DND-41 (cell line): ENCODE data around the gene NDUFS5.

Source experiments
- ATAC-seq: fragments of 200-7000 bp; cut with Tn5 transposase; 3 replicates; pipeline ENCODE4 v1.9.1; 2021; ENCODE audit warnings: low read depth; ENCODE audit not compliant: insufficient read depth
- DNase-seq: peaks from one replicate; pipeline ENCODE4 v3.0.0-alpha.2; 2020
- H2AFZ ChIP-seq: 2 replicates; pipeline ENCODE4 v1.6.0; 2012; ENCODE audit warnings: low read depth, low read length
- H3K27ac ChIP-seq: 2 replicates; pipeline ENCODE4 v1.5.1; 2012; ENCODE audit warnings: low read length, inconsistent platforms
- H3K27me3 ChIP-seq: fragments of 200-600 bp; sonication (generic); 2 replicates; pipeline ENCODE4 v1.6.0; 2012; ENCODE audit warnings: low read length, mild to moderate bottlenecking, inconsistent platforms; ENCODE audit not compliant: insufficient read depth, poor library complexity
- H3K36me3 ChIP-seq: 2 replicates; pipeline ENCODE4 v1.5.1; 2012; ENCODE audit warnings: low read length, inconsistent platforms; ENCODE audit not compliant: insufficient read depth
- H3K4me1 ChIP-seq: 2 replicates; pipeline ENCODE4 v1.5.1; 2012; ENCODE audit warnings: mild to moderate bottlenecking, low read length; ENCODE audit not compliant: insufficient read depth
- H3K4me2 ChIP-seq: 2 replicates; pipeline ENCODE4 v1.6.0; 2012; ENCODE audit warnings: mild to moderate bottlenecking, moderate library complexity, low read length, inconsistent platforms; ENCODE audit not compliant: insufficient read depth
- H3K4me3 ChIP-seq, 2 experiments: fragments of 200-600 bp in 1 of 2; shearing (Covaris generic) in 1 of 2; 2 replicates each; pipeline ENCODE4 v1.5.1; 2012 to 2016; ENCODE audit warnings: inconsistent platforms in 2 of 2, low read length in 2 of 2, mild to moderate bottlenecking in 2 of 2, low read depth in 1 of 2, moderate library complexity in 1 of 2
- H3K79me2 ChIP-seq: 2 replicates; pipeline ENCODE4 v1.6.0; 2012; ENCODE audit warnings: low read length, inconsistent platforms; ENCODE audit not compliant: insufficient read depth
- H3K9ac ChIP-seq: 2 replicates; pipeline ENCODE4 v1.6.0; 2012; ENCODE audit warnings: low read depth, mild to moderate bottlenecking, inconsistent platforms, low read length, moderate library complexity
- H3K9me3 ChIP-seq: 2 replicates; pipeline ENCODE4 v1.5.1; 2012; ENCODE audit warnings: low read length, moderate library complexity, mild to moderate bottlenecking, inconsistent platforms; ENCODE audit not compliant: insufficient read depth, severe bottlenecking
- H4K20me1 ChIP-seq: 2 replicates; pipeline ENCODE4 v1.6.0; 2012; ENCODE audit warnings: low read length; ENCODE audit not compliant: insufficient read depth
- EZH2 ChIP-seq: IDR thresholded peaks from 3 replicates; pipeline ENCODE4 v1.6.1; 2012; ENCODE audit warnings: borderline replicate concordance, low read depth, mild to moderate bottlenecking, moderate library complexity, low read length, inconsistent platforms; ENCODE audit not compliant: severe bottlenecking
- TF ChIP-seq, protein P1 (sequence below): IDR thresholded peaks from 2 replicates; pipeline ENCODE4 v1.5.1; 2012; ENCODE audit warnings: borderline replicate concordance, low read length, moderate library complexity, mild to moderate bottlenecking; ENCODE audit not compliant: poor library complexity, severe bottlenecking; ENCODE audit errors: extremely low read depth

NDUFS5 gene

DNA sequence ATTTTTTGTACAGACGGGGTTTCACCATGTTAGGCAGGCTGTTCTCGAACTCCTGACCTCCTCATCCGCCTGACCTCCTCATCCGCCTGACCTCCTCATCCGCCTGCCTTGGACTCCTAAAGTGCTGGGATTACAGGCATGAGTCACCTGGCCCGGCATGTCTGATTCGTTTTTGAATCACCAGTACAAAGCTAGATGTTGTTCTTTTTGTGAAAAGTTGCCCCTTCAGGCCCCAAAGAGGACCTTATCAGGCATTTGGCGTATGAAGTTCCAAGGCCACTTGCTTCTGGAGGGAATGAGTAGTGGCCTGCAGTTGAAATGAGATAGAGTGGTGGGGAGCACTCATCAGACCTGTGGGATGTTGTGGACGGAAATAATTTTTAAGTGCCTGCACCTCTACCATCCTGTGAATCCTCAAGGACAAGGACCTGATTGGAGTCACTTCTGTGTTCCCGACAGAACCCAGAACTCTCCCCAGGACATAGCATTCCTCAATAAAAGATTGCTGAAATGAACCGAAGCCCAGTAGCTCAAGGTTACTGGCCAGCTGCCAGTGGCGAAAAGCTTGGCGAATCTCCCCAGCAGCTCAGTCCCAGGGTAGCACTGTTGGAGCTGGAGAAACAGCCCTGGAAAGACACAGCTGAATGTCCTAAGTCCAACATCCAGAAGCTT lies 50.1 kb downstream of the NDUFS5 start:
- Histone ChIP-seq H3K4me3 (no peak overlapping the region), H3K9me3 (peaks cover 4% of the 10 kb centered on the region), H3K36me3 (no peaks in the 10 kb centered on the region), H3K4me2 (no peak overlapping the region), H3K4me1 (no peaks in the 10 kb centered on the region), H3K27ac (no peak overlapping the region), H3K79me2 (no peaks in the 10 kb centered on the region), H3K9ac (no peak overlapping the region), H2AFZ (no peak overlapping the region), H4K20me1 (no peaks in the 10 kb centered on the region), H3K27me3 (no peaks in the 10 kb centered on the region)
- ATAC-seq, result no peak
- TF ChIP-seq, protein P1, sequence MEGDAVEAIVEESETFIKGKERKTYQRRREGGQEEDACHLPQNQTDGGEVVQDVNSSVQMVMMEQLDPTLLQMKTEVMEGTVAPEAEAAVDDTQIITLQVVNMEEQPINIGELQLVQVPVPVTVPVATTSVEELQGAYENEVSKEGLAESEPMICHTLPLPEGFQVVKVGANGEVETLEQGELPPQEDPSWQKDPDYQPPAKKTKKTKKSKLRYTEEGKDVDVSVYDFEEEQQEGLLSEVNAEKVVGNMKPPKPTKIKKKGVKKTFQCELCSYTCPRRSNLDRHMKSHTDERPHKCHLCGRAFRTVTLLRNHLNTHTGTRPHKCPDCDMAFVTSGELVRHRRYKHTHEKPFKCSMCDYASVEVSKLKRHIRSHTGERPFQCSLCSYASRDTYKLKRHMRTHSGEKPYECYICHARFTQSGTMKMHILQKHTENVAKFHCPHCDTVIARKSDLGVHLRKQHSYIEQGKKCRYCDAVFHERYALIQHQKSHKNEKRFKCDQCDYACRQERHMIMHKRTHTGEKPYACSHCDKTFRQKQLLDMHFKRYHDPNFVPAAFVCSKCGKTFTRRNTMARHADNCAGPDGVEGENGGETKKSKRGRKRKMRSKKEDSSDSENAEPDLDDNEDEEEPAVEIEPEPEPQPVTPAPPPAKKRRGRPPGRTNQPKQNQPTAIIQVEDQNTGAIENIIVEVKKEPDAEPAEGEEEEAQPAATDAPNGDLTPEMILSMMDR, result no peak
- no peak for TF ChIP-seq EZH2
- no peak for DNase-seq

DNA sequence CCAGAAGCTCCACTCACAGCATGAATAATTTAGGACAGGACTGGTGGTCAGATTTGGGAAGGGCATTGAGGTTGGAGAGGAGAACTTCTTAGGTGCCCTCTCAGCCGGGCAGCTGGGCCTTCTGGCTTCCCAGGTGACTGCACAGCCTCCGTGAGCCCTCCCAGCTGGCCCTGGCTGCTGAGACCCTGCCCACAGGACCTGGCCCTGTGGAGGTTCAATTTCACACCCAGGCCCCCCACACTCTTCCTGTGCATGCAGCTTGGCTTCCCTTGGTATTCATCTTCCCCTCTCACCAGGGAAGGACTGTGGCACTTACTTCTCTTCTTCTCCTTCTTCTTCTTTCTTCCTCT lies 50.6 kb downstream of the NDUFS5 start:
- H2AFZ ChIP-seq, result no peak overlapping the region
- H3K27me3 ChIP-seq, result no peaks in the 10 kb centered on the region
- H3K4me2 ChIP-seq, result no peak overlapping the region
- no peak overlapping the region for H3K9ac ChIP-seq
- no peaks in the 10 kb centered on the region for H3K36me3 ChIP-seq
- ATAC-seq (no peak), DNase-seq (no peak)
- no peak overlapping the region for H3K4me3 ChIP-seq
- H3K9me3 ChIP-seq, result peaks cover 3% of the 10 kb centered on the region
- no peaks in the 10 kb centered on the region for H3K4me1 ChIP-seq
- H3K27ac ChIP-seq, result no peak overlapping the region
- H4K20me1 ChIP-seq, result no peaks in the 10 kb centered on the region
- TF ChIP-seq, protein P1, result no peak
- no peak for TF ChIP-seq EZH2
- no peaks in the 10 kb centered on the region for H3K79me2 ChIP-seq

DNA sequence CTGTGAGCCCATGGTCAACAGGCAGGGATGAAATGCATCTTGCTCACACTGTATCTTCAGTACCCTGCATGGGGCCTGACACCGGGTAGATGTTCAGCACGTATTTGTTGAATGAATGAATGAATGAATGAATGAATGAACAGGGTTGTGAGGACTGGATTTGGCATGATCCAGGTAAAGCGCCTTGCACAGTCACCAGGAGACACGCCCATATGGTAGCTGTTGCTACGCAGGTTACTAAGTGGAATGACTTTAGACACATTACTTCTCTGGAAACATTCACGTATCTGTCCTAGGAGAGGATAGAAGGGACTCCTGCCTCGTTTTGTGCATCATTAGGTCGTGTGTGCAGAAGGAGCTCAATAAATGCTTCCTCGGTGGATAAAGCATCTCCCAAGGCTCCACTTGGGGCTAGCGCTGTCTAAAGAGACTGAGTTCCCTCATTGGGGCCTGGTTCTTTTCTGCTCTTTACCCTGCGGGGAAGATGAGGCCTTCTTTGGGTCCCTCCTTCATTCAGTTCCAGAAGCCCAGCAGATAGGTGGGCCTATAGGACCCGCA lies 54.2 kb downstream of the NDUFS5 start:
- Histone ChIP-seq H2AFZ (no peak overlapping the region), H4K20me1 (no peaks in the 10 kb centered on the region), H3K27ac (no peak overlapping the region), H3K9ac (no peak overlapping the region), H3K79me2 (no peaks in the 10 kb centered on the region), H3K36me3 (no peaks in the 10 kb centered on the region), H3K4me2 (no peak overlapping the region), H3K4me3 (no peak overlapping the region), H3K4me1 (no peaks in the 10 kb centered on the region), H3K9me3 (no peaks in the 10 kb centered on the region), H3K27me3 (peaks cover 17% of the 10 kb centered on the region)
- ATAC-seq, result no peak
- TF ChIP-seq, protein P1, result no peak
- TF ChIP-seq EZH2, result no peak
- DNase-seq, result no peak
